ACC112 (cell line): Measurements from ENCODE around the gene GPR151.
"Not testable (repeated sequence)": the region's sequence is repeated elsewhere in the genome, so short reads cannot be mapped to it uniquely, and the experiment has no call there.

Source experiments
- H2AFZ ChIP-seq: fragments of 200-600 bp; sonication (generic); one replicate; pipeline ENCODE4 v1.6.0; 2017; ENCODE audit warnings: antibody characterized with exemption, low read length; ENCODE audit not compliant: unreplicated experiment
- H3K27ac ChIP-seq: fragments of 200-600 bp; sonication (generic); 2 replicates; pipeline ENCODE4 v1.5.1; 2014; ENCODE audit warnings: low read depth, mild to moderate bottlenecking, antibody characterized with exemption, low read length, moderate library complexity
- H3K27me3 ChIP-seq: fragments of 200-600 bp; sonication (generic); 2 replicates; pipeline ENCODE4 v1.6.1; 2014; ENCODE audit warnings: mild to moderate bottlenecking, antibody characterized with exemption, low read length, moderate library complexity, mixed read lengths; ENCODE audit not compliant: insufficient read depth
- H3K36me3 ChIP-seq: fragments of 200-600 bp; sonication (generic); 2 replicates; pipeline ENCODE4 v1.6.1; 2016; ENCODE audit warnings: mild to moderate bottlenecking, antibody characterized with exemption, low read length, moderate library complexity, mixed read lengths; ENCODE audit not compliant: insufficient read depth
- H3K4me1 ChIP-seq: fragments of 200-600 bp; sonication (generic); one replicate; pipeline ENCODE4 v1.6.1; 2016; ENCODE audit warnings: low read length, mixed read lengths; ENCODE audit not compliant: insufficient read depth, unreplicated experiment, control insufficient read depth
- H3K4me3 ChIP-seq: fragments of 200-600 bp; sonication (generic); 2 replicates; pipeline ENCODE4 v1.5.1; 2014; ENCODE audit warnings: mild to moderate bottlenecking, low read depth, low read length
- H3K79me2 ChIP-seq: fragments of 200-600 bp; sonication (generic); one replicate; pipeline ENCODE4 v1.6.0; 2016; ENCODE audit warnings: low read length; ENCODE audit not compliant: control insufficient read depth, unreplicated experiment, insufficient read depth

The GPR151 gene

DNA sequence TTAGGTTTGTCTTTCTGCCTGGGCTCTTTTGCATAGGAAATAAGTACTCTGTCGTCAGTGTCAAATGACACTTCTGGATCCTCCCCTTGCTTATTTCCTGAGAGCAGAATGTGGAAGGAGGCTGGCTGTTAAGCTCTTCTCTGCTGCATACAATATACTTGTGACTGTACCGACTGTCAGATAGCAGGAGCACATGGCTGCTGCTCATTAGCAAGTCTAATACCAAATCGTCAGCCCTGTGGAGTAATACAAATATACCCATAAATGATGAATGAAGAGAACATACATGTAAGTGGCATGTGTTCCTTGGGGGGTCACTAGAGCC lies at the start of gene GPR151:
GPR151 (minus strand) TSS at position 40 of the 325 bp plus-strand sequence. CDS start 77 bp downstream, outside the sequence.
- Histone ChIP-seq H3K4me1 (no peaks in the 10 kb centered on the region), H3K4me3 (no peak within 1 kb of the TSS), H3K27ac (no peak within 1 kb of the TSS), H3K79me2 (no peaks in the 10 kb centered on the region), H2AFZ (no peak within 1 kb of the TSS), H3K36me3 (peaks cover 2% of the 10 kb centered on the region), H3K27me3 (no peaks in the 10 kb centered on the region)

DNA sequence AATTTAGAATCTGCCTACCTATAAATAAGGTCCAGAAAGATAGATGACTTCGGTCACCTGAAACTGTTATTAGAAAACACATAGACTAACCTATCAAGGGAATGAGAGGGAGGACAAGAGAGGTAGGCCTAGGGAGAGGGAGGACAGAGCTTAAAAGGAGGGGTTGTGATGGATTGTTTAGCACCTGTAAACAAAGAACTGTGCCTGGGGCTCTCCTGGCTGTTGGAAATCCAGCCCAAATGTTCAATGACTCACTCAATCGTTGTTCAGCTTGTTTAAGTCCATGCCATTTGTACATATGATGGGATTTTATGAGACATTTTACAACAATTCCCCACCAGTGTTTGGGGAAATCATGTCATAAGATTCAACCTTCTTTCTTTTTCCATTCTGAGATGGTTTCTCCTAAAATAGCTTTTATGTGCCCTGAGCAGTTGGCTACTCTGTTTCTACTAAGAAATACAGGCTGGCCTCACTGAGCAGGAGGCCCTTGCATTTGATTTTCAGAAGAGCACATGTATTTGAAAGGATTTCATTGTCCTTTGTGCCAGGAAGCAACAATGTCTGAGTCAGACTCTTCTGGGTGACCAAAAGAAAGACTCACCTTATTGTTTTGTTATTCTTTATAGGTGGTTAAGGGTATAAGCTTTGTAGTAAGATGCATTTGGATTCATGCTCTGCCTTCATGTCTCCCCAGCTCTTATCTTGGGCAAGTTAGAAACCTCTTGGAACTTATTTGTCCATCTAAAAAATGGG lies 48.2 kb upstream of the GPR151 start:
- Histone ChIP-seq H3K36me3 (no peaks in the 10 kb centered on the region), H3K4me3 (no peak overlapping the region), H2AFZ (no peak overlapping the region), H3K27me3 (peaks cover 6% of the 10 kb centered on the region; the same call in 1 of the 2 replicates), H3K27ac (no peak overlapping the region), H3K4me1 (peaks cover 3% of the 10 kb centered on the region), H3K79me2 (no peaks in the 10 kb centered on the region)

DNA sequence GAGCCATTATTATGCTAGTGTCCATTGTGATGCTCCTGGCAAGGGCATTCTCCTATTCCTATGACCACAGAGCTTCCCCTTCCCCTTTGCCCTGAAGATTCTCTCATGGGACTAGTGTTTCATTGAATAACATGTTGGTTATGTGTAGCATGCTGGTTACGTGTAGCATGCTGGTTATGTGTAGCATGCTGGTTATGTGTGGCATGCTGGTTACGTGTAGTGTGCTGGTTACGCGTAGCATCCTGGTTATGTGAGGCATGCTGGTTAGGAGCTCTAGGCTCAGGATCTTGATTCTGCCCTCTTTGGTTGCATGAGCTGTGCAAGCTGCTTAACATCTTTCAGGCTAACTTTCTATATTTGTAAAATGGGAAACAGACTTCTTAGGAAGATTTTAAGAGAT lies 46.5 kb upstream of the GPR151 start:
- Histone ChIP-seq H3K79me2 (no peaks in the 10 kb centered on the region), H3K4me1 (peaks cover 3% of the 10 kb centered on the region), H3K27me3 (peaks cover 11% of the 10 kb centered on the region; the same call in 1 of the 2 replicates)

DNA sequence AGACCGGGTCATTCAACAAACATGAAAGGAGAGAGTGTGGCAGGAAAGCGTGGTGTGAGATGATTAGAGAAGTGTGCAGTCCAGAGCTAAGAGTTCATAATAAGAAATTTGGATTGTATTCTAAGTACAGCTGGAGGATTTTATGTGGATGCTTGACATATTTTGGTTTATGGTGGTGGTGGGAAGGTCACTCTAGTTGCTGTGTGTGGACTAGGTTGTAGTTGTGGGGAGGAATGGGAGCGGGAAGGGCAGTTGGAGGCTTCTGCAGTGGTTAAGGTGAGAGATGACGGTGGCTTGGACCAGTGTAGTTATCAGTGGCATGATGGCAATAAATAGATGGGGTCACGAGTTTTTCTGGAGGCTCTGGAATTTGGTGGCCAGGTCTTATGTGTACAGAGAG lies 45.7 kb upstream of the GPR151 start:
- Histone ChIP-seq H3K27ac (no peak overlapping the region), H3K4me1 (peaks cover 3% of the 10 kb centered on the region), H3K79me2 (no peaks in the 10 kb centered on the region), H3K36me3 (no peaks in the 10 kb centered on the region), H3K4me3 (no peak overlapping the region), H3K27me3 (peaks cover 11% of the 10 kb centered on the region; the same call in 1 of the 2 replicates), H2AFZ (no peak overlapping the region)

More for the DNA sequence above, 46.5 kb upstream of the GPR151 start:
- Histone ChIP-seq H3K4me3 (no peak overlapping the region), H3K27ac (no peak overlapping the region), H2AFZ (no peak overlapping the region), H3K36me3 (no peaks in the 10 kb centered on the region)

DNA sequence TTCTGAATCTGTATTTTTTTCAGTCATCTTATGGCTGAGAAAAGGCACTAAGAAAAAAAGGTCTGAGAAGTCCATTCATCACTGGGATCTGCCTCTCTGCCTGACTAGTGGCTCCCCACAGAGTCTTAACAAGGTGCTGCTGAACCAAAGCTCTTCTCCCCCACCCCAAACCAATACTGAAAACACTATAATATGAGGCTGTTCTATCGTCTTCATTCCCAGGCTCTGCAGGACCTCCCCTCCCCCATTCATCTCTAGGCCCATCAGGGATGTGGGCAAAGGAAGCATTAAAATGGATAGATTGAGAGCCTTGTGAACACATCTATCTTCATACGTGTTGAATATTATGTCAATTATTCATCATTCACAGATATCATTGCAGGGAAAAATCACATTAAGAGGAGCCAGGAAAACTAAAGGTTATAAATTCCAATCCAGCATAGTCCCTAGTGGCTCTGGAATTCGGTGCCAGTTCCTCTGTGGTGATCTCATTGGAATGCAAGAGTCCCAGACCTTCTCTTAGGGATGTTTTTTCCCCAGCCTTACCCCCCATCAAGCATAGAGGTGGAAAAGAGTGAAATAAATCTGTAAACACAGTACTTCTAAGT lies 44.3 kb upstream of the GPR151 start:
- Histone ChIP-seq H3K27me3 (peaks cover 17% of the 10 kb centered on the region), H3K79me2 (no peaks in the 10 kb centered on the region), H2AFZ (no peak overlapping the region), H3K4me1 (peaks cover 3% of the 10 kb centered on the region), H3K36me3 (no peaks in the 10 kb centered on the region), H3K27ac (no peak overlapping the region), H3K4me3 (no peak overlapping the region)

DNA sequence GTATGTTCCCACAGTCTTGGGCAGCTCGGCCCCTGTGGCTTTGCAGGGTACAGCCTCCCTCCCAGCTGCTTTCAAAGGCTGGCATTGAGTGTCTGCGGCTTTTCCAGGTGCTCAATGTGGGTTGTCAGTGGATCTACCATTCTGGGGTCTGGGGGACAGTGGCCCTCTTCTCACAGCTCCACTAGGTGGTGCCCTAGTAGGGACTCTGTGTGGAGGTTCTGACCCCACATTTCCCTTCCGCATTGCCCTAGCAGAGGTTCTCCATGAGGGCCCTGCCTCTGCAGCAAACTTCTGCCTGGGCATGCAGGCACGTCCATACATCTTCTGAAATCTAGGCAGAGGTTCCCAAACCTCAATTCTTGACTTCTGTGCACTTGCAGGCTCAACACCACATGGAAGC lies 40.9 kb upstream of the GPR151 start:
- not testable (repeated sequence) for H3K4me3 ChIP-seq, H3K79me2 ChIP-seq, H3K27ac ChIP-seq, H2AFZ ChIP-seq, H3K36me3 ChIP-seq, H3K4me1 ChIP-seq
- H3K27me3 ChIP-seq: peaks cover 39% of the 10 kb centered on the region

DNA sequence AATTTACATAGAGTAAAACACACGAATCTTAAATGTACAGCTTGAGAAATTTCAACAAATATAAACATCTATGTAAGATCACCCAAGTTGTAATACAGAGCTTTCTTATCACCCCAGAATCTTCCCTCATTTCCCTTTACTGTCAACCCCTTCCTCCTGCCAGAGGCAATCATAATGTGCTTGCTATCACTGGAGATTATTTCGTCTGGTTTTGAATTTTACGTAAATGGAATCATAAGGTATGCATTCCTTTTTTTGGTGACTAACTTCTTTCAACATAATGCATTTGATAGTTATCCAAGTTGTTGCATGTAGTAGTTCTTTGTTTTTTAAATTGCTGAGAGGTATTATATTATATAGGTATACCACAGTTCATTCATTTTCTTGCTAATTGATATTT lies 37.5 kb upstream of the GPR151 start:
- H3K27ac ChIP-seq: no peak overlapping the region
- H3K79me2 ChIP-seq: no peaks in the 10 kb centered on the region
- no peak overlapping the region for H3K4me3 ChIP-seq
- no peak overlapping the region for H2AFZ ChIP-seq
- peaks cover 64% of the 10 kb centered on the region for H3K27me3 ChIP-seq
- no peaks in the 10 kb centered on the region for H3K4me1 ChIP-seq
- no peaks in the 10 kb centered on the region for H3K36me3 ChIP-seq

DNA sequence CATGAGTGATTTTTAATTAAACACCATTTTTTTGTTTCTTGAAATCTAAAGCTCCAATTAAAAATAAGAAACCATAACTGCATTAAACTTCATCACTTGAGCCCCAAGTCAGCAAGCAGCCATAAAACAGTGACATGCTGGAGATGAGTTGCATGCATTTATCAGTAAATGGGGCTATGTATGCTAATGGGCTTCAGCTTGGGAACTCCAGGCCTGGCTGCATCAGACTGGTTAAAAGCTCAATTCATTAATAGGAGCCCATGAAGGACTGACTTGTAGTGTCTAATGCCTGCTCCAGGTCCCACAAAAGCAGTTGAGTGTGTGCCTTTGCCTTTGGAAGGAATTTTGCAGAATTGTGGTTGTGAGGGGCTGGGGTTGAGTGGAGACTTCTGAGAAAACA lies 33.6 kb upstream of the GPR151 start:
- no peaks in the 10 kb centered on the region for H3K36me3 ChIP-seq
- no peaks in the 10 kb centered on the region for H3K79me2 ChIP-seq
- H3K4me1 ChIP-seq: no peaks in the 10 kb centered on the region
- H2AFZ ChIP-seq: no peak overlapping the region
- peaks cover 74% of the 10 kb centered on the region for H3K27me3 ChIP-seq
- H3K4me3 ChIP-seq: no peak overlapping the region
- no peak overlapping the region for H3K27ac ChIP-seq

DNA sequence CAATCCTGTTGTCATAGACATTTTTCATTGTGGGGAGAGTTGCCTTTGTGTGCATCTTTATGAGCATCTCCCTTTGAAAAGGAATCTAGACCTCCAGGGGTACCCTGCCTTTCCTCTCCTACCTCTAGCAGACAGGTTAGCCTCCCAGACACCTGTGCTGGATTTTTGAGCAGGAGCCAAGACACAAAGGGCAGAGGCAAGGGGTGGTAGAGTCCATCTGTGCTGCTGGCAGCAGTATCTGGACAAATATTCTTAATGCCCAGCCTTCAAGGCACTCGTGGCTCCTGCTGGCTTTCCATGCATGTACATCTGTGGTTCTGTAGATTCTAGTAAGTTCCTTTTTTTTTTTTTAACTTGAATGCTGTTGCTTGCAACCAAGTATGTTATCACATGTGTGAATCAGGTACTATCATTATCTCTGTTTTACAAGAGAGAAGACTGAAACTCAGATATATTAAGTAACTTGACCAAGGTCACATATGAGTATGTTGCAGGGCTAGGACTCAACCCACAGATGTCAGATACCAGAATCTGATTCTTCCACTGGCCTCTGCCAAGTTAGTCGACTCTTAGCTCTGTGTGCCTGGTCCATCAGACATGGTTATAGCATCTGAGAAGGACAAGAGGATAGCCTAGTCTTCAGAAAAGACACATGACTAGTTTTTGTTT lies 32.9 kb upstream of the GPR151 start:
- H3K27me3 ChIP-seq: peaks cover 67% of the 10 kb centered on the region
- H3K4me3 ChIP-seq: no peak overlapping the region
- no peaks in the 10 kb centered on the region for H3K79me2 ChIP-seq
- H3K4me1 ChIP-seq: no peaks in the 10 kb centered on the region
- H3K27ac ChIP-seq: no peak overlapping the region
- H3K36me3 ChIP-seq: no peaks in the 10 kb centered on the region
- no peak overlapping the region for H2AFZ ChIP-seq

DNA sequence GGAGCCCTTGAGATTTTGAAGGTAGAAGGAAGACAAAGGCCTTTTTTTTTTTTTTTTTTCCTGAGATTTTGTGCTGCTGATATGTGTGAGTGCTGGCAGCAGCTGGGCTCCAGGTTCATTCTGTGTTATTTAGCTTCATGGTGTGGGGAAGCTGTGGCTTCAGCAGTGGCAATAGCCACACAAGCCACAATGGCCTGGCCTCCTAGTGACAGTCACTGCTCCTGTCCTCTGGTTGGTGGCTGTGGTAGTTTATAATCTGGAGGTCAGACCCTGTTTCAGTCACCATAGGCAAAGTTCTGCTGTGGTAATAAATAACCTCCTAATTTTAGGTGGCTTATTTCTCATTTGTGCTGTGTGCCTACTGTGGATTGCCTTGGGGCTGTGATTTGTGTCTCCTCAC lies 28.2 kb upstream of the GPR151 start:
- H3K27me3 ChIP-seq: peaks cover 29% of the 10 kb centered on the region
- H3K36me3 ChIP-seq: no peaks in the 10 kb centered on the region
- no peak overlapping the region for H2AFZ ChIP-seq

More for the DNA sequence above, 28.2 kb upstream of the GPR151 start:
- no peak overlapping the region for H3K4me3 ChIP-seq
- no peak overlapping the region for H3K27ac ChIP-seq
- no peaks in the 10 kb centered on the region for H3K79me2 ChIP-seq
- no peaks in the 10 kb centered on the region for H3K4me1 ChIP-seq
